ENCODE measurements around the gene ETV3L. TPM values are rescaled to one million over a fixed set of nuclear protein-coding genes. Genes with fewer than 3 reads are reported as not detected.

ETV3L gene
- not detected in 2 replicates for total RNA-seq (2022)
- Bru-seq, nascent RNA: not detected
- BruChase-seq, experiment 1, labeled RNA remaining after a 6-hour chase: not detected
- not detected for BruChase-seq, experiment 2, labeled RNA remaining after a 2-hour chase
- long read RNA-seq: 0 reads

DNA sequence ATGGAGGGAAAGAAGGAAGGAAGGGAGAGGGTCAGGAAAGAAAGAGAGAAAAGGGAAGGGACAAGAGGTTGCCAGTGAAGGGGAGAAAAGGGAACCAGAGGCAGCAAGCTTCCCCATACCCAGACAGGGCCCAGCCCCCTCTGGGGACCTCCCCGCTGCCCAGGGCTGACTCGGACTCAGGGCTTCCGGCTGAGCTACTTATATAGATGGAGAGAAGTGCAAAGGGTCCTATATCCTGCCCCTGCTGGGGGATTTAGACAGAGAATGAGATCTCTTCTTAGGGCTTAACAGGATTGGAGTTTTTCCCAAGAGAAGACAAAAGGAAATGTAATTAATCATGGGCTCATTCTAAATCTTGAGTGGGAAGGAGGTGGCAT lies at the start of gene ETV3L:
Gene ETV3L, minus strand, starts transcription at position 176 of the 377 bp plus-strand sequence. CDS start 285 bp downstream, outside the sequence.
- no TSS peak for BruUV-seq (replicated peaks)
- intact Hi-C loops (cut with micrococcal nuclease): no loop called here
- Mint-ChIP-seq H3K27ac (ENCODE audit: low read depth, unreplicated experiment) (no peak within 1 kb of the TSS), H3K4me1 (ENCODE audit: insufficient read depth, unreplicated experiment) (no peaks in the 10 kb centered on the region), H3K9me3 (ENCODE audit: unreplicated experiment) (no peaks in the 10 kb centered on the region), H3K27me3 (ENCODE audit: insufficient read depth, unreplicated experiment) (peaks cover 27% of the 10 kb centered on the region), H3K36me3 (ENCODE audit: insufficient read depth, unreplicated experiment) (no peaks in the 10 kb centered on the region), H3K4me3 (ENCODE audit: unreplicated experiment) (no peak within 1 kb of the TSS)
- ChIA-PET POLR2A (no interaction called here), CTCF (interaction anchor here (7.9 to 11.2 kb wide), 2 partner anchors 12 to 57 kb away, joined by 123 to 125 read pairs; no protein-coding TSS in a partner anchor)
- TF ChIP-seq, protein P1, sequence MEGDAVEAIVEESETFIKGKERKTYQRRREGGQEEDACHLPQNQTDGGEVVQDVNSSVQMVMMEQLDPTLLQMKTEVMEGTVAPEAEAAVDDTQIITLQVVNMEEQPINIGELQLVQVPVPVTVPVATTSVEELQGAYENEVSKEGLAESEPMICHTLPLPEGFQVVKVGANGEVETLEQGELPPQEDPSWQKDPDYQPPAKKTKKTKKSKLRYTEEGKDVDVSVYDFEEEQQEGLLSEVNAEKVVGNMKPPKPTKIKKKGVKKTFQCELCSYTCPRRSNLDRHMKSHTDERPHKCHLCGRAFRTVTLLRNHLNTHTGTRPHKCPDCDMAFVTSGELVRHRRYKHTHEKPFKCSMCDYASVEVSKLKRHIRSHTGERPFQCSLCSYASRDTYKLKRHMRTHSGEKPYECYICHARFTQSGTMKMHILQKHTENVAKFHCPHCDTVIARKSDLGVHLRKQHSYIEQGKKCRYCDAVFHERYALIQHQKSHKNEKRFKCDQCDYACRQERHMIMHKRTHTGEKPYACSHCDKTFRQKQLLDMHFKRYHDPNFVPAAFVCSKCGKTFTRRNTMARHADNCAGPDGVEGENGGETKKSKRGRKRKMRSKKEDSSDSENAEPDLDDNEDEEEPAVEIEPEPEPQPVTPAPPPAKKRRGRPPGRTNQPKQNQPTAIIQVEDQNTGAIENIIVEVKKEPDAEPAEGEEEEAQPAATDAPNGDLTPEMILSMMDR (IDR thresholded peaks at IDR 0.05; ENCODE audit: unreplicated experiment): no peak
- no peak for DNase-seq (ENCODE audit: unreplicated experiment)

DNA sequence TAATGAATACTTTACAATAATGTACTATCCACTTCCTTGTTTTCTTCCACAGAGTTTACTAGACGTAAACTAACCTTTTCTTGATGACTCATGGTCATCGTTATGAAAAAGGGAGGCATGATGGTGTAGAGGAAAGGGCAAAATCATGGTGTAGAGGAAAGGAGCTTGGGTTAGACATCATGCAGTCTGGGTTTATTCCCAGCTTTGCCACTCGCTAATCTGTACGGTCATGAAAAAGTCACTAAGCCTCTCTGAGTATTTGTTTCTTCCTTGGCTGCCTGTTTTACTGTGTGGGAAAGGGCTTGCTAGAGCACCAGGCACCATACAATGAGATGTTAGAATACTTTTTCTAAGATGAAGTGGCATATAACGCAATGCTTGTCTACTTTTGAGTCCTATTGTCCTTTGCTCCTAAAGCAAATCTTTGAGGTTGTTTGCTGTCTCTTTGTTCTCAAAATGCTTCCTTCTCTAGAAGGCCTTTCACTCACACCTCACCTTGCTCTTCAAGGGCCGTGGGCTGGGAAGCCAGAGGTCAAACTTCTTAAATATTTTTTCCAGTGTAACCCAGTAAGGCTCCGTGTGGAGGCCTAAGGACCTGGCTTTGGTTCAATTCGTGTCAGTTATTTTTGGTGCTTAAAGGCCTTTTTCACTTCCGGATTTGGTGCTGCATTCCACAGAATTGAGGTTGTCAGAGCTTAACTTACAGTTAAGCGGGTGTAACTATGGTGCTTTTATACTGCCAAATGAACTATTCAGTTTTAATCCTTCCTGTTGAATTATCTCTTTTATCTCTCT lies 48.5 kb upstream of the ETV3L start:
- no peak overlapping the region for H3K4me3 Mint-ChIP-seq (ENCODE audit: unreplicated experiment)
- no peak overlapping the region for H3K27ac Mint-ChIP-seq (ENCODE audit: low read depth, unreplicated experiment)
- H3K27me3 Mint-ChIP-seq (ENCODE audit: insufficient read depth, unreplicated experiment): no peaks in the 10 kb centered on the region
- H3K36me3 Mint-ChIP-seq (ENCODE audit: insufficient read depth, unreplicated experiment): no peaks in the 10 kb centered on the region
- DNase-seq (ENCODE audit: unreplicated experiment): no peak
- ChIA-PET POLR2A (interaction anchor here (0.8 to 1.7 kb wide), 2 partner anchors 9 to 10 kb away, joined by 4 to 12 read pairs; partner anchors contain the start of gene ETV3), CTCF (interaction anchor here (0.5 to 19.9 kb wide), 8 partner anchors 9 to 938 kb away, joined by 3 to 805 read pairs (median 3); no protein-coding TSS in a partner anchor)
- BruUV-seq (replicated peaks): no TSS peak
- no peaks in the 10 kb centered on the region for H3K9me3 Mint-ChIP-seq (ENCODE audit: unreplicated experiment)
- TF ChIP-seq, protein P1 (IDR thresholded peaks at IDR 0.05; ENCODE audit: unreplicated experiment): no peak
- intact Hi-C loops (cut with micrococcal nuclease): no loop called here
- H3K4me1 Mint-ChIP-seq (ENCODE audit: insufficient read depth, unreplicated experiment): no peaks in the 10 kb centered on the region

DNA sequence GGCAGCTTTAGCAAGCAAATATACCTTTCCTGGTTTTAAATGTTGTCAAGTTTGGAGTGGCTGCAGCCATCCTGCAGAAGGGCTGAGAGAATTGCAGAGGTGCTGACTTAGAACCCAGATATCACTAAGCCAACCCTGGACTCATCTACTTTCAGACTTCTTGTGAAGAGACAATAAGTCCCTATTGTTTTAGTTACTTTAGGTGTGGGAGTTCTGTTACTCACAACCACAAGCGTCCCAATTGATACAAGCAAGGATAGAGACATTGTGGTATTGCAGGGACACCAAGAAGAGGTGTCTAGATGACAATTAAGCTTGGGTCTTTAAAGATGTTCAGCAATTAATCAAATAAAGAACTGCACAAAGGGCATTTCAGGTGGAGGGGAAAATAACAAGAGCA lies 47.4 kb upstream of the ETV3L start:
- Mint-ChIP-seq H3K9me3 (ENCODE audit: unreplicated experiment) (no peaks in the 10 kb centered on the region), H3K4me3 (ENCODE audit: unreplicated experiment) (no peak overlapping the region), H3K4me1 (ENCODE audit: insufficient read depth, unreplicated experiment) (no peaks in the 10 kb centered on the region), H3K27me3 (ENCODE audit: insufficient read depth, unreplicated experiment) (no peaks in the 10 kb centered on the region), H3K36me3 (ENCODE audit: insufficient read depth, unreplicated experiment) (no peaks in the 10 kb centered on the region), H3K27ac (ENCODE audit: low read depth, unreplicated experiment) (no peak overlapping the region)
- CTCF ChIA-PET: interaction anchor here (0.7 to 19.9 kb wide), 5 partner anchors 8 to 61 kb away, joined by 3 to 805 read pairs (median 3); no protein-coding TSS in a partner anchor
- intact Hi-C loops (cut with micrococcal nuclease): no loop called here
- POLR2A ChIA-PET: interaction anchor here (0.6 to 1.7 kb wide), 4 partner anchors 9 to 57 kb away, joined by 3 to 12 read pairs (median 4); partner anchors contain the start of gene ETV3
- TF ChIP-seq, protein P1 (IDR thresholded peaks at IDR 0.05; ENCODE audit: unreplicated experiment): no peak
- DNase-seq (ENCODE audit: unreplicated experiment): no peak
- no TSS peak for BruUV-seq (replicated peaks)

DNA sequence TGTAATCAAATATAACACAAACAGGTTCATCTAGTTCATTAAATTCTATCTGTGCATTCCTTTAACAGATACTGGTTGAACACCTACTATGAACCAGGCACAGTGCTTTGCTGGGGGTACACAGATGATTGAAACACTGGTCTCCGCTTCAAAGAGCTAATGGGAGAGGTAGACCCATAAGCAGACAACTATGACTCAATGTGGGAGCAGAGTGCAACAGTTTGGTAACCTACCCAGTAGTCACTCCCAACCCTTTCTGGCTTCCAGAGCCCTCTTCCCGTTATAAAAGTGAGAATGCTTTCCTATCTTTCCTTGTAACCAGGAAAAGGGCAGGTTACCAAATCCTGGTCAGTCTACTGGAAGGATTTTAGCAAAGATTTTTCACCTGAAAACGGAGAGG lies 46.6 kb upstream of the ETV3L start:
- TF ChIP-seq, protein P1 (IDR thresholded peaks at IDR 0.05; ENCODE audit: unreplicated experiment): no peak
- no peak for DNase-seq (ENCODE audit: unreplicated experiment)
- Mint-ChIP-seq H3K36me3 (ENCODE audit: insufficient read depth, unreplicated experiment) (no peaks in the 10 kb centered on the region), H3K9me3 (ENCODE audit: unreplicated experiment) (no peaks in the 10 kb centered on the region), H3K27me3 (ENCODE audit: insufficient read depth, unreplicated experiment) (no peaks in the 10 kb centered on the region), H3K4me1 (ENCODE audit: insufficient read depth, unreplicated experiment) (no peaks in the 10 kb centered on the region), H3K4me3 (ENCODE audit: unreplicated experiment) (no peak overlapping the region), H3K27ac (ENCODE audit: low read depth, unreplicated experiment) (no peak overlapping the region)
- ChIA-PET CTCF (interaction anchor here (0.6 to 19.9 kb wide), 3 partner anchors 10 to 269 kb away, joined by 3 to 805 read pairs (median 419); no protein-coding TSS in a partner anchor), POLR2A (interaction anchor here (0.6 to 0.9 kb wide), 3 partner anchors 10 to 87 kb away, joined by 3 read pairs; no protein-coding TSS in a partner anchor)
- intact Hi-C loops (cut with micrococcal nuclease): no loop called here
- BruUV-seq (replicated peaks): no TSS peak
